Nephron progenitor cell (in vitro differentiated cells): Measurements from ENCODE around the gene PRSS16.

Experiments
- DNase-seq: peaks from one replicate; pipeline ENCODE4 v3.0.0; 2021
- H3K27ac Mint-ChIP-seq: 2 replicates; pipeline ENCODE4 v1.8.0; 2021; ENCODE audit warnings: mild to moderate bottlenecking, moderate library complexity, mixed read lengths
- H3K27me3 Mint-ChIP-seq: 2 replicates; pipeline ENCODE4 v1.8.0; 2021; ENCODE audit warnings: mild to moderate bottlenecking, low read depth, mixed read lengths; ENCODE audit not compliant: poor library complexity
- H3K36me3 Mint-ChIP-seq: 2 replicates; pipeline ENCODE4 v1.8.0; 2021; ENCODE audit warnings: low read depth, mixed read lengths
- H3K4me1 Mint-ChIP-seq: 2 replicates; pipeline ENCODE4 v1.8.0; 2021; ENCODE audit warnings: mixed read lengths
- H3K4me3 Mint-ChIP-seq: 2 replicates; pipeline ENCODE4 v1.8.0; 2021; ENCODE audit warnings: mild to moderate bottlenecking, moderate library complexity, mixed read lengths
- H3K9me3 Mint-ChIP-seq: 2 replicates; pipeline ENCODE4 v1.8.0; 2021; ENCODE audit warnings: mild to moderate bottlenecking, moderate library complexity, mixed read lengths
- CTCF ChIP-seq: fragments of 200-600 bp; sonication (generic); IDR thresholded peaks from 2 replicates; pipeline ENCODE4 v1.5.0; 2021; ENCODE audit warnings: antibody characterized with exemption

The PRSS16 gene

DNA sequence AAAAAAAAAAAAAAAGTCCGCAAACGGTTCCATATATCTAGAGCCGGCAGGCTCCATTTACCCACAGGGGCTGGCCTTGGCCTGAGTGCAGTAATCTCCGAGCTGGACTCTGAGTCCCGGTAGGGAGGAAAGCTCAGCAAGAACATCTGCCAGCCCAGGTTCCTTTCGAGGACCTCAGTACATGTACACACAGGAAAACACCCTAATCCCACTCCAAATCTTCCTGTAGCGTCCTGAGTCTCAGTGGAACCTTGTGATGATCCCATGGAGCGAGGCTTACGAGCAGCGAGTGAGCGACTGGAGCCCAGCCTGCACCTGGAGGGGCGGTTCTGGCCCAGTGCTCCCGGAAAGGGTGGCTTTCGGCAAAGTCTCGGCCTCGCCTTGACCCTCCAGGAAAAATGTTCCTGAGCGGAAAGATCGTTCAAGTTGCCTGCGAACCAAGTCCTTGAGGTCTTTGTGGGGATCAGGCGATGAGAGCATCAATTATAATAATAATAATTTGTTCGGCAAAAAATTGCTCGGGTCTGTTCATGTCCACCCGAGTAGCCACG, 32.1 kb downstream of the PRSS16 start:
- H3K4me1 Mint-ChIP-seq = peaks cover 5% of the 10 kb centered on the region
- peak; percentile 52 for DNase-seq
- H3K9me3 Mint-ChIP-seq = peaks cover 36% of the 10 kb centered on the region
- no peak overlapping the region for H3K27ac Mint-ChIP-seq
- H3K27me3 Mint-ChIP-seq = peaks cover 69% of the 10 kb centered on the region
- TF ChIP-seq CTCF = no peak
- H3K4me3 Mint-ChIP-seq = peak overlapping the region; percentile 97
- peaks cover 4% of the 10 kb centered on the region for H3K36me3 Mint-ChIP-seq

DNA sequence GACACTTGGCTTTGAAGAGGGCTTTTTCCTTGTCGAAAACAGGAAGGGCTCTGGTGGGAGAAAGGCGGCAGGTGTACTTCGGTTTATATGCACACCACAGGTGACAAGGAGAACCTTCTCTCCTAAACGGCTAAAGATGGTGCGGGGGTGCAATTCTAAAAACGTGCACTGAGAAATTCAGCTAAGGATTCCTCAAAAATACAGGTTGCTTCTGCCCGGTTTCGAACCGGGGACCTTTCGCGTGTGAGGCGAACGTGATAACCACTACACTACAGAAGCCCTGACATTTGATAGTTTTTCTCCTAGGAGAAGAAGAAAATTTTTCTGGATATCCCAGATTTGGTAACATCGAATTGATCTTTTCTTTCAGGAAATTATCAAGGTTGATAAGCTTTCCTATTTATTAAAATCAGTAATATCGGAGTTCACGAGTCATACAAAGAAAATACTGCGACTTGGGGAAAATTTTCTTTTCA, 32.6 kb downstream of the PRSS16 start:
- H3K9me3 Mint-ChIP-seq = peaks cover 41% of the 10 kb centered on the region
- no peak for TF ChIP-seq CTCF
- H3K27ac Mint-ChIP-seq = peak overlapping the region; percentile 10
- H3K4me3 Mint-ChIP-seq = peak overlapping the region; percentile 97
- peaks cover 66% of the 10 kb centered on the region for H3K27me3 Mint-ChIP-seq
- peak; percentile 69 for DNase-seq
- H3K4me1 Mint-ChIP-seq = peaks cover 5% of the 10 kb centered on the region
- peaks cover 4% of the 10 kb centered on the region for H3K36me3 Mint-ChIP-seq

DNA sequence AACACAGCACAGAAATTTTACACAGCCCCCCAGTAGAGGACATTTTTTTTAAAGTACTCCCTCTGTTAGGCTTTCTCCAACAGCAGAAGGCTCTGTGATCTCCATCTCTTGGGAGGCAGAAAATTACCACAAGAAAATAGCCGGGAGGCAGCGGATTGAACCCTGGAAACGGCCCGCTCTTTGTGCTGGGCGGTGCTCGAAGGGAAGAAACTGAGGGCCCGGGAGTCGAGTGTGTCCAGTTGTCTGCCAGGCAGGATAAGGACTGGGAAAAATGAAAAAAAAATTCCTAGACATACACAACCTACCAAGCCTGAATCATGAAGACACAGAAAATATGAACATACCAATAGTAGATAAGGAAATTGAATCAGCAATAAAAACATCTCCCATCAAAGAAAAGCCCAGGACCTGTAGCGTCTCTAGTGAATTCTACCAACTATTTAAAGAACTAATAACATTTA, 33.1 kb downstream of the PRSS16 start:
- Mint-ChIP-seq H3K27me3 (peaks cover 66% of the 10 kb centered on the region), H3K9me3 (peaks cover 45% of the 10 kb centered on the region), H3K27ac (peak overlapping the region; percentile 10), H3K4me1 (peaks cover 10% of the 10 kb centered on the region), H3K36me3 (peaks cover 4% of the 10 kb centered on the region), H3K4me3 (peak overlapping the region; percentile 97)
- peak; percentile 32 for DNase-seq
- no peak for TF ChIP-seq CTCF

DNA sequence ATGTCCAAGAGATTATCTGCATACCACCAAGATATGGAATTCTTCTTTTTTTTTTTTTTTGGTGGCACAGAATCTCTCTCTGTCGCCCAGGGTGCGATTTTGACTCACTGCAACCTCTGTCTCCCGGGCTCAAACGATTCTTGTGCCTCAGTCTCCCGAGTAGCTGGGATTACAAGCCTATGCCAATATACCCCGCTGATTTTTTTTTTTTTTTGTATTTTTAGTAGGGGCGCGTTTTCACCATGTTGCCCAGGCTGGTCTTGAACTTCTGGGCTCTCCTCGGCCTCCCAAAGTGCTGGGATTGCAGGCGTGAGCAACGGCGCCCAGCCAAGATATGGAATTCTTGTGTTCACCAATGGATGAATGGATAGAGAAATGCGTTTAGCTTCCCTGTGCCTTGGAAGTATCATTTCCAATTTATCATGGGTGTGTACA, 33.6 kb downstream of the PRSS16 start:
- H3K27ac Mint-ChIP-seq = no peak overlapping the region

GRCh38 chr6:27281569-27281968, 34.1 kb downstream of the PRSS16 start:
- DNase-seq = no peak
- no peak for TF ChIP-seq CTCF
- peaks cover 52% of the 10 kb centered on the region for H3K9me3 Mint-ChIP-seq
- peaks cover 10% of the 10 kb centered on the region for H3K4me1 Mint-ChIP-seq
- H3K27ac Mint-ChIP-seq = no peak overlapping the region
- peaks cover 11% of the 10 kb centered on the region for H3K36me3 Mint-ChIP-seq
- H3K27me3 Mint-ChIP-seq = peaks cover 66% of the 10 kb centered on the region
- peak overlapping the region; percentile 97 for H3K4me3 Mint-ChIP-seq

More for the DNA sequence above, 33.6 kb downstream of the PRSS16 start:
- peaks cover 50% of the 10 kb centered on the region for H3K9me3 Mint-ChIP-seq
- TF ChIP-seq CTCF = no peak
- peaks cover 10% of the 10 kb centered on the region for H3K4me1 Mint-ChIP-seq
- peak overlapping the region; percentile 97 for H3K4me3 Mint-ChIP-seq
- H3K27me3 Mint-ChIP-seq = peaks cover 66% of the 10 kb centered on the region
- no peak for DNase-seq
- H3K36me3 Mint-ChIP-seq = peaks cover 8% of the 10 kb centered on the region

GRCh38 chr6:27283279-27283678, 35.8 kb downstream of the PRSS16 start:
- Mint-ChIP-seq H3K27me3 (peaks cover 66% of the 10 kb centered on the region), H3K4me1 (peaks cover 18% of the 10 kb centered on the region), H3K4me3 (no peak overlapping the region), H3K9me3 (peaks cover 48% of the 10 kb centered on the region), H3K36me3 (peaks cover 11% of the 10 kb centered on the region), H3K27ac (no peak overlapping the region)
- no peak for TF ChIP-seq CTCF
- no peak for DNase-seq
